Adrenal gland (tissue), 5 donors: ENCODE results near the gene RIMBP2.

Source experiments
- POLR2A ChIP-seq, 2 donors: fragments of 450-650 bp; IDR thresholded peaks; one replicate each; pipeline ENCODE4 v1.6.1; 2017; ENCODE audit warnings: antibody characterized with exemption in 2 of 2, mild to moderate bottlenecking in 2 of 2, moderate library complexity in 1 of 2
- TF ChIP-seq, protein P1 (sequence below), 6 experiments: fragments of 450-650 bp in 4 of 6; fragments of 200-600 bp in 2 of 6; sonication (generic) in 1 of 6; IDR thresholded peaks; 1 replicate in 5 of 6; 2 replicates in 1 of 6; pipeline versions ENCODE4 v1.5.1 to v1.8.0; 2016 to 2021; ENCODE audit warnings: antibody characterized with exemption in 6 of 6, mild to moderate bottlenecking in 2 of 6, moderate library complexity in 1 of 6
- donor health status: DM: no; HTN: no; CAD: no.

DNA sequence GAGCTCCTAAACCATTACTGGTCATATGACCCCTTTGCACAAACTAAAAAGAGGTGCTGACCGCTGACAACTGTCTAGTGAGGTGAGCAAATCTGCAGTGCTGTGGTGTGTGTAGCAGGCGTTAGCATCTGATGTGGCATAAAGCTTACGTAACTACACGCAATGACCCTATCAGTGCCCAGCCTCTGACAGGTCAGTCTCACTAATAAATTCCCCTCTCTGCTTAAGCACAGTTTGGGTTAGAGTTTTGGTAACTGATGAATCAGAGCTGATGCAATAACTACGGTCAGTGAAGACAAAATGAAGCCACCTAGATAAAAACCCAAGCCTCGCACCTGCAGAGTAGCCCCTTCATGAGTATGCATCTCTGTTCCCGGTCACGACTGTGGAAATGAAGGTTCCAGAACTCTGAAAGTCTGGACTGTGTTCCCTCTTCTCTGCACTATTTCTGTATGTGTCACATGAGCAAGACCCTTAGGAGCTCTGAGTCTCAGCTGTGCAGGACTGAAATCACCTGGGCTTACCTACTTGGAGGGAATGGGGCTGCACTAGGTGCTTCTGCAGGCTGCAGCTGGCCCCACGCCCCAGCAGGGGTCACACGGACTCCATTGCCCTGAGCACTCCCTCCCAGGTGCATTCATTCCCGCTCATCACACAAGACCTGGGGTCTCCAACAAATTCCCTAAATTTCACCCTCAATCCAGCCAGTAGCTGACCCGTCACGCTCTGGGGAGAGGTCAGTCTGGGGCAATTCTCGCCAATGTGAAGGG is 54.4 kb downstream of the RIMBP2 start:
- TF ChIP-seq, protein P1, sequence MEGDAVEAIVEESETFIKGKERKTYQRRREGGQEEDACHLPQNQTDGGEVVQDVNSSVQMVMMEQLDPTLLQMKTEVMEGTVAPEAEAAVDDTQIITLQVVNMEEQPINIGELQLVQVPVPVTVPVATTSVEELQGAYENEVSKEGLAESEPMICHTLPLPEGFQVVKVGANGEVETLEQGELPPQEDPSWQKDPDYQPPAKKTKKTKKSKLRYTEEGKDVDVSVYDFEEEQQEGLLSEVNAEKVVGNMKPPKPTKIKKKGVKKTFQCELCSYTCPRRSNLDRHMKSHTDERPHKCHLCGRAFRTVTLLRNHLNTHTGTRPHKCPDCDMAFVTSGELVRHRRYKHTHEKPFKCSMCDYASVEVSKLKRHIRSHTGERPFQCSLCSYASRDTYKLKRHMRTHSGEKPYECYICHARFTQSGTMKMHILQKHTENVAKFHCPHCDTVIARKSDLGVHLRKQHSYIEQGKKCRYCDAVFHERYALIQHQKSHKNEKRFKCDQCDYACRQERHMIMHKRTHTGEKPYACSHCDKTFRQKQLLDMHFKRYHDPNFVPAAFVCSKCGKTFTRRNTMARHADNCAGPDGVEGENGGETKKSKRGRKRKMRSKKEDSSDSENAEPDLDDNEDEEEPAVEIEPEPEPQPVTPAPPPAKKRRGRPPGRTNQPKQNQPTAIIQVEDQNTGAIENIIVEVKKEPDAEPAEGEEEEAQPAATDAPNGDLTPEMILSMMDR (IDR thresholded peaks at IDR 0.05), result no peak
- TF ChIP-seq POLR2A (IDR thresholded peaks at IDR 0.05), result no peak
